H1 (cell line): ENCODE results near the gene NECTIN2. TPM values are rescaled to one million over a fixed set of nuclear protein-coding genes. Genes with fewer than 3 reads are reported as not detected.
"Not testable (repeated sequence)": the region's sequence is repeated elsewhere in the genome, so short reads cannot be mapped to it uniquely, and the experiment has no call there.

Source experiments
- CTCF ChIA-PET: fragments of 300-600 bp; sonication (Branson Sonifier 250); formaldehyde crosslinking; loops from one replicate; lab custom pipeline; 2021; ENCODE audit not compliant: partially characterized antibody; lab: Charles Lee
- POLR2A ChIA-PET: fragments of 300-600 bp; sonication (Branson Sonifier 250); formaldehyde crosslinking; loops from one replicate; lab custom pipeline; 2021; ENCODE audit warnings: inconsistent platforms; ENCODE audit not compliant: partially characterized antibody; lab: Charles Lee
- DNase-seq, 2 experiments: peaks; one replicate each; pipeline versions ENCODE4 v3.0.0 to v3.0.0-alpha.2; 2010 to 2022; ENCODE audit warnings: low spot score in 2 of 2, low read depth in 1 of 2, mixed read lengths in 1 of 2
- FAIRE-seq: peaks from 2 replicates; lab custom pipeline; 2011; peaks lifted over from hg19 to GRCh38; lab: Jason Lieb, UNC
- H2AFZ ChIP-seq: 2 replicates; pipeline ENCODE4 v1.8.1; 2012; ENCODE audit warnings: low read length, inconsistent platforms
- H2AK5ac ChIP-seq: 2 replicates; pipeline ENCODE4 v1.6.1; 2013; ENCODE audit warnings: low read depth, low read length
- H2BK120ac ChIP-seq: replicated peaks from 2 replicates; pipeline ENCODE3; 2013; ENCODE audit warnings: low read depth, low read length, inconsistent platforms
- H2BK12ac ChIP-seq: 2 replicates; pipeline ENCODE4 v1.6.1; 2013; ENCODE audit warnings: low read depth, low read length
- H2BK15ac ChIP-seq: 2 replicates; pipeline ENCODE4 v1.6.1; 2013; ENCODE audit warnings: low read length
- H2BK20ac ChIP-seq: 2 replicates; pipeline ENCODE4 v1.6.1; 2013; ENCODE audit warnings: low read length
- H2BK5ac ChIP-seq: 2 replicates; pipeline ENCODE4 v1.6.1; 2013; ENCODE audit warnings: low read depth, low read length
- H3K14ac ChIP-seq: 2 replicates; pipeline ENCODE4 v1.6.1; 2013; ENCODE audit warnings: inconsistent platforms; ENCODE audit not compliant: insufficient read length
- H3K18ac ChIP-seq: 2 replicates; pipeline ENCODE4 v1.6.1; 2013; ENCODE audit warnings: low read length; ENCODE audit errors: extremely low read depth
- H3K23ac ChIP-seq: 2 replicates; pipeline ENCODE4 v1.6.1; 2013; ENCODE audit warnings: inconsistent platforms; ENCODE audit not compliant: insufficient read length
- H3K23me2 ChIP-seq: 2 replicates; pipeline ENCODE4 v1.6.1; 2013; ENCODE audit warnings: low read depth, low read length
- H3K27ac ChIP-seq: 2 replicates; pipeline ENCODE4 v1.6.1; 2011; ENCODE audit warnings: low read depth, low read length, inconsistent platforms
- H3K27me3 ChIP-seq, 4 experiments: replicated peaks in 1 of 4; 1 replicate in 1 of 4; 2 replicates in 3 of 4; pipeline versions ENCODE4 v1.6.1 to v1.8.1; 2011 to 2013; ENCODE audit warnings: low read length in 3 of 4, mild to moderate bottlenecking in 3 of 4, inconsistent platforms in 2 of 4, mixed read lengths in 2 of 4, moderate library complexity in 1 of 4; ENCODE audit not compliant: control insufficient read depth in 3 of 4, insufficient read depth in 3 of 4; ENCODE audit errors: extremely low read depth in 1 of 4
- H3K36me3 ChIP-seq, 4 experiments: 2 replicates each; pipeline versions ENCODE4 v1.6.1 to v1.8.1; 2011 to 2013; ENCODE audit warnings: mild to moderate bottlenecking in 4 of 4, low read length in 3 of 4, moderate library complexity in 2 of 4, control low read depth in 1 of 4, inconsistent platforms in 1 of 4; ENCODE audit not compliant: insufficient read depth in 4 of 4, control insufficient read depth in 2 of 4
- H3K4ac ChIP-seq: replicated peaks from 2 replicates; pipeline ENCODE3; 2013; ENCODE audit warnings: low read length, low read depth, mixed read lengths, inconsistent platforms; ENCODE audit not compliant: insufficient read length
- H3K4me1 ChIP-seq, 4 experiments: replicated peaks in 1 of 4; 1 replicate in 1 of 4; 2 replicates in 3 of 4; pipeline versions ENCODE4 v1.6.1 to v1.8.1; 2011 to 2013; ENCODE audit warnings: low read length in 3 of 4, inconsistent platforms in 2 of 4, mixed read lengths in 1 of 4; ENCODE audit not compliant: insufficient read depth in 4 of 4, control insufficient read depth in 3 of 4
- H3K4me2 ChIP-seq, 2 experiments: 2 replicates each; pipeline versions ENCODE4 v1.6.1 to v1.8.1; 2011 to 2013; ENCODE audit warnings: low read depth in 2 of 2, low read length in 2 of 2, control low read depth in 1 of 2, inconsistent platforms in 1 of 2, mild to moderate bottlenecking in 1 of 2; ENCODE audit not compliant: insufficient read depth in 1 of 2
- H3K4me3 ChIP-seq, 4 experiments: fragments of 200-600, 300-600 bp in 1 of 4; sonication (generic), shearing (Covaris generic), sonication (Bioruptor Twin) in 1 of 4; 2 replicates each; pipeline versions ENCODE4 v1.5.1 to v1.8.1; 2011 to 2016; ENCODE audit warnings: low read length in 4 of 4, low read depth in 3 of 4, control low read depth in 2 of 4, inconsistent platforms in 2 of 4, mild to moderate bottlenecking in 2 of 4, mixed read lengths in 1 of 4, moderate library complexity in 1 of 4; ENCODE audit not compliant: insufficient read depth in 2 of 4; ENCODE audit errors: extremely low read depth in 1 of 4
- H3K56ac ChIP-seq: replicated peaks from 2 replicates; pipeline ENCODE3; 2013; ENCODE audit warnings: low read depth, mild to moderate bottlenecking, mixed read lengths, low read length, inconsistent platforms; ENCODE audit not compliant: insufficient read length
- H3K79me1 ChIP-seq: 2 replicates; pipeline ENCODE4 v1.6.1; 2013; ENCODE audit warnings: low read depth, low read length, control low read depth
- H3K79me2 ChIP-seq, 2 experiments: 2 replicates each; pipeline versions ENCODE4 v1.6.1 to v1.8.1; 2012 to 2013; ENCODE audit warnings: low read length in 2 of 2, mild to moderate bottlenecking in 2 of 2, inconsistent platforms in 1 of 2; ENCODE audit not compliant: insufficient read depth in 2 of 2, control insufficient read depth in 1 of 2
- H3K9ac ChIP-seq, 4 experiments: replicated peaks in 1 of 4; 1 replicate in 1 of 4; 2 replicates in 3 of 4; pipeline versions ENCODE4 v1.6.1 to v1.8.1; 2011 to 2013; ENCODE audit warnings: low read depth in 3 of 4, low read length in 3 of 4, control low read depth in 2 of 4, mild to moderate bottlenecking in 2 of 4, moderate library complexity in 2 of 4, inconsistent platforms in 1 of 4; ENCODE audit errors: extremely low read depth in 1 of 4
- H3K9me3 ChIP-seq, 2 experiments: 2 replicates each; pipeline versions ENCODE4 v1.6.1 to v1.8.1; 2012 to 2013; ENCODE audit warnings: mild to moderate bottlenecking in 2 of 2, moderate library complexity in 2 of 2, control low read depth in 1 of 2, inconsistent platforms in 1 of 2, low read depth in 1 of 2, low read length in 1 of 2, mixed read lengths in 1 of 2; ENCODE audit not compliant: insufficient read depth in 2 of 2
- H4K20me1 ChIP-seq, 2 experiments: replicated peaks in 1 of 2; 2 replicates each; pipeline versions ENCODE3 to v1.8.1; 2011 to 2013; ENCODE audit warnings: inconsistent platforms in 2 of 2, low read length in 2 of 2, mild to moderate bottlenecking in 1 of 2; ENCODE audit not compliant: insufficient read depth in 2 of 2, control insufficient read depth in 1 of 2
- H4K5ac ChIP-seq: 2 replicates; pipeline ENCODE4 v1.6.1; 2013; ENCODE audit warnings: low read length, low read depth, mixed read lengths, inconsistent platforms; ENCODE audit not compliant: insufficient read length
- H4K8ac ChIP-seq: 2 replicates; pipeline ENCODE4 v1.8.0; 2013; ENCODE audit warnings: mild to moderate bottlenecking, moderate library complexity, low read length, inconsistent platforms; ENCODE audit not compliant: insufficient read depth; ENCODE audit errors: extremely low read depth
- H4K91ac ChIP-seq: replicated peaks from 2 replicates; pipeline ENCODE3; 2013; ENCODE audit warnings: low read length, mixed read lengths, inconsistent platforms; ENCODE audit not compliant: insufficient read length
- POLR2A ChIP-seq, 2 experiments: IDR thresholded peaks; 1 replicate in 1 of 2; 2 replicates in 1 of 2; pipeline ENCODE4 v1.6.1; 2011; ENCODE audit warnings: low read depth in 2 of 2, low read length in 2 of 2, mild to moderate bottlenecking in 2 of 2; ENCODE audit errors: control extremely low read depth in 1 of 2
- WGBS, 2 experiments: shearing (Covaris generic) in 1 of 2; methylation state at CpG; one replicate each; pipeline versions ENCODE4 v1.1.6 to v1.1.7; 2013 to 2015; ENCODE audit warnings: low lambda C conversion rate in 2 of 2, mixed read lengths in 2 of 2, inconsistent platforms in 1 of 2, low coverage in 1 of 2, missing lambda C conversion rate in 1 of 2; ENCODE audit not compliant: insufficient replicate concordance in 2 of 2, insufficient coverage in 1 of 2, insufficient read length in 1 of 2; ENCODE audit errors: extremely low coverage in 1 of 2, missing lambda C conversion rate in 1 of 2; 5-methylcytosine and 5-hydroxymethylcytosine counted together
- polyA plus RNA-seq, 7 experiments: library from polyadenylated mRNA; depleted of rRNA in 3 of 7; stranded (reverse) in 5 of 7; unstranded in 2 of 7; fragments of >200 nt in 5 of 7; fragments of 200-250 nt in 2 of 7; gene quantifications; 1 replicate in 5 of 7; 2 replicates in 1 of 7; 4 replicates in 1 of 7; pipeline versions ENCODE4 v1.2.1 to v1.2.3, GENCODE V29; 2011 to 2013; ENCODE audit warnings: missing spikeins in 2 of 7, mixed read lengths in 2 of 7
- total RNA-seq: library from RNA; stranded (reverse); fragmentation: NEBNext Ultra II Directional; extraction: Animal tissue kit (Norgen Biotek cat#: 25700); gene quantifications from 2 replicates; pipeline ENCODE4 v1.2.1, GENCODE V29; 2021

NECTIN2 gene
- total and polyA plus RNA-seq, 2 of the 8 experiments (the other 6 are each of a cell fraction or from before 2014, with no cell fraction given): 184 to 237 TPM

GRCh38 chr19:44926245-44927077 is 80.4 kb downstream of the NECTIN2 start:
- CTCF ChIA-PET: interaction anchor here (0.9 to 1.7 kb wide), 4 partner anchors 17 to 25 kb away, joined by 3 to 6 read pairs (median 4); no protein-coding TSS in a partner anchor
- H3K27me3 ChIP-seq, H3K79me1 ChIP-seq, H3K23me2 ChIP-seq, H2BK20ac ChIP-seq, H3K9me3 ChIP-seq, DNase-seq, H2BK5ac ChIP-seq, H3K56ac ChIP-seq, H3K27ac ChIP-seq, H3K14ac ChIP-seq: not testable (repeated sequence)
- peak overlapping the region; percentile 91 for H4K8ac ChIP-seq
- POLR2A ChIA-PET: interaction anchor here (1.0 to 2.9 kb wide), 5 partner anchors 12 to 154 kb away, joined by 3 to 15 read pairs (median 9); partner anchors contain the start of genes APOC1 and APOE
- peak overlapping the region; percentile 91 for H4K91ac ChIP-seq
- peak overlapping the region; percentile 41 to 61; a peak in 3 of 4 replicates for H3K4me2 ChIP-seq
- TF ChIP-seq POLR2A (IDR thresholded peaks at IDR 0.05; ENCODE audit: control extremely low read depth in 1 of 2, low read depth in 2 of 2, low read length in 2 of 2): peak in 1 of 2 experiments; percentile 37; a peak in 1 of 3 replicates
- TF ChIP-seq, all 59 proteins: peak for 1; not testable (repeated sequence) for 58
- Histone ChIP-seq H2BK12ac (0 out of 2 replicates have a peak overlapping the region, but pooled peaks have one; percentile 60), H2BK15ac (0 out of 2 replicates have a peak overlapping the region, but pooled peaks have one; percentile 72), H3K4me3 (peak overlapping the region in 2 of 4 experiments; percentile 10 to 45; a peak in 3 of 8 replicates), H3K4ac (peak overlapping the region; percentile 90)
- not testable (repeated sequence) for H3K9ac ChIP-seq, H4K20me1 ChIP-seq, H3K79me2 ChIP-seq, H2AFZ ChIP-seq, H2AK5ac ChIP-seq, H3K36me3 ChIP-seq, H4K5ac ChIP-seq, H3K18ac ChIP-seq, FAIRE-seq, H3K23ac ChIP-seq, H3K4me1 ChIP-seq, H2BK120ac ChIP-seq
- 77% methylated on average over 11 of the region's 19 CpGs; no CpG with 5 or more reads in 1 of the 2 experiments for WGBS, 2 experiments
